Fibroblast of lung (primary cell): ENCODE measurements around the gene STRA6. TPM values are rescaled to one million over a fixed set of nuclear protein-coding genes. Genes with fewer than 3 reads are reported as not detected.

ENCODE experiments used
- DNase-seq, 2 donors: peaks; one replicate each; pipeline versions ENCODE4 v3.0.0 to v3.0.0-alpha.2; 2010; ENCODE audit warnings: low read depth in 2 of 2
- H2AFZ ChIP-seq: 2 replicates; pipeline ENCODE4 v1.5.1; 2012; ENCODE audit warnings: low read length, control low read depth, inconsistent platforms
- H3K27ac ChIP-seq: 2 replicates; pipeline ENCODE4 v1.5.1; 2011; ENCODE audit warnings: low read length, control low read depth; ENCODE audit not compliant: insufficient read depth
- H3K27me3 ChIP-seq: 2 replicates; pipeline ENCODE4 v1.5.1; 2011; ENCODE audit warnings: mild to moderate bottlenecking, low read length; ENCODE audit not compliant: control insufficient read depth, insufficient read depth
- H3K36me3 ChIP-seq: 2 replicates; pipeline ENCODE4 v1.5.1; 2011; ENCODE audit warnings: low read length; ENCODE audit not compliant: control insufficient read depth, insufficient read depth
- H3K4me1 ChIP-seq: 2 replicates; pipeline ENCODE4 v1.5.1; 2011; ENCODE audit warnings: low read length; ENCODE audit not compliant: control insufficient read depth, insufficient read depth; ENCODE audit errors: extremely low read depth
- H3K4me2 ChIP-seq: 2 replicates; pipeline ENCODE4 v1.5.1; 2011; ENCODE audit warnings: low read length, control low read depth; ENCODE audit not compliant: insufficient read depth; ENCODE audit errors: extremely low read depth
- H3K4me3 ChIP-seq, 4 experiments: fragments of 200-600 bp in 1 of 4; sonication (generic) in 1 of 4; replicated peaks in 1 of 4; 2 replicates each; pipeline ENCODE4 v1.5.1; 2011 to 2016; ENCODE audit warnings: low read length in 4 of 4, low read depth in 3 of 4, mild to moderate bottlenecking in 3 of 4, control low read depth in 2 of 4, inconsistent platforms in 1 of 4, mixed read lengths in 1 of 4; ENCODE audit not compliant: insufficient read depth in 1 of 4; ENCODE audit errors: control extremely low read depth in 1 of 4
- H3K79me2 ChIP-seq: 2 replicates; pipeline ENCODE4 v1.5.1; 2012; ENCODE audit warnings: mild to moderate bottlenecking, low read length, inconsistent platforms; ENCODE audit not compliant: control insufficient read depth, insufficient read depth
- H3K9ac ChIP-seq: 2 replicates; pipeline ENCODE4 v1.5.1; 2011; ENCODE audit warnings: mild to moderate bottlenecking, low read length, control low read depth; ENCODE audit not compliant: insufficient read depth
- H3K9me3 ChIP-seq: 2 replicates; pipeline ENCODE4 v1.5.1; 2012; ENCODE audit warnings: low read depth, low read length; ENCODE audit not compliant: control insufficient read depth, insufficient read depth
- H4K20me1 ChIP-seq: 2 replicates; pipeline ENCODE4 v1.5.1; 2011; ENCODE audit warnings: low read length; ENCODE audit not compliant: control insufficient read depth, insufficient read depth; ENCODE audit errors: extremely low read depth
- EZH2 ChIP-seq: IDR thresholded peaks from 2 replicates; pipeline ENCODE4 v1.5.1; 2012; ENCODE audit warnings: low read length, control low read depth, mild to moderate bottlenecking; ENCODE audit errors: missing control alignments
- polyA plus RNA-seq, 2 donors: library from polyadenylated mRNA; depleted of rRNA in 1 of 2; stranded (reverse) in 1 of 2; unstranded in 1 of 2; fragments of >200 nt; gene quantifications; 2 replicates each; pipeline ENCODE4 v1.2.1, GENCODE V29; 2011 to 2012; ENCODE audit warnings: missing spikeins in 1 of 2
- total RNA-seq: library from RNA; depleted of rRNA; stranded (reverse); fragments of >200 nt; gene quantifications from 2 replicates; pipeline ENCODE4 v1.2.1, GENCODE V29; 2014
- TF ChIP-seq, protein P1 (sequence below), 2 donors: IDR thresholded peaks in 1 of 2; conservative IDR thresholded peaks in 1 of 2; 1 replicate in 1 of 2; 2 replicates in 1 of 2; pipeline ENCODE4 v1.5.1; 2011 to 2012; ENCODE audit warnings: low read length in 2 of 2, control low read depth in 1 of 2, inconsistent platforms in 1 of 2, low read depth in 1 of 2, mild to moderate bottlenecking in 1 of 2

The STRA6 gene
- total and polyA plus RNA-seq, 2 donors (not counting 1 experiment from before 2014, with no cell fraction given): 0.17 TPM; not detected in 1

DNA sequence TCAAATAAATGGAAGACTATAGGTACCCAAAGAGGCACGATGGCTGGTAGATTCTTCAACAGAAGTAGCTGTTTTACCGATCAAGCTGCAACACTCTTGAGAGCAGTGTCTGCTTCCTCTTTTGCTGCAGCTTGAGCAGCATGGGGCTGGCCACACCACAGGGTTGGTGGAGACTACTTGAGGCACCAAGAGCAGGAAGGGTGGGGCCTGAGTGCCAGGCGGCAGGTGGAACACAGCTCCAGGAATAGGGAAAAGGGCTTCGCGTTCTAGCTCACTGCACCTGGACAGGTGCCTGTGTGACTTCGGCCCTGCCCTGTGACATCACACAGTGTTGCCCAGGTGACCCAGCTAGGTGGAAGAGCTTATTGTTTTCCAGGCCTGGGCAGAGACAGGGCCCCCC lies 33.4 kb upstream of the STRA6 start, which contains the start of gene CCDC33:
Gene CCDC33, plus strand, starts transcription at position 365 of the 400 bp plus-strand sequence. CDS start 394 bp downstream, outside the sequence.
- Histone ChIP-seq H3K4me3 (no peak within 1 kb of the TSS), H3K36me3 (no peaks in the 10 kb centered on the region), H4K20me1 (no peaks in the 10 kb centered on the region), H3K9me3 (no peaks in the 10 kb centered on the region), H3K27me3 (peaks cover 11% of the 10 kb centered on the region), H2AFZ (no peak within 1 kb of the TSS), H3K4me2 (no peak within 1 kb of the TSS), H3K79me2 (no peaks in the 10 kb centered on the region), H3K4me1 (no peaks in the 10 kb centered on the region), H3K9ac (no peak within 1 kb of the TSS), H3K27ac (no peak within 1 kb of the TSS)
- no peak for TF ChIP-seq EZH2
- TF ChIP-seq, protein P1, sequence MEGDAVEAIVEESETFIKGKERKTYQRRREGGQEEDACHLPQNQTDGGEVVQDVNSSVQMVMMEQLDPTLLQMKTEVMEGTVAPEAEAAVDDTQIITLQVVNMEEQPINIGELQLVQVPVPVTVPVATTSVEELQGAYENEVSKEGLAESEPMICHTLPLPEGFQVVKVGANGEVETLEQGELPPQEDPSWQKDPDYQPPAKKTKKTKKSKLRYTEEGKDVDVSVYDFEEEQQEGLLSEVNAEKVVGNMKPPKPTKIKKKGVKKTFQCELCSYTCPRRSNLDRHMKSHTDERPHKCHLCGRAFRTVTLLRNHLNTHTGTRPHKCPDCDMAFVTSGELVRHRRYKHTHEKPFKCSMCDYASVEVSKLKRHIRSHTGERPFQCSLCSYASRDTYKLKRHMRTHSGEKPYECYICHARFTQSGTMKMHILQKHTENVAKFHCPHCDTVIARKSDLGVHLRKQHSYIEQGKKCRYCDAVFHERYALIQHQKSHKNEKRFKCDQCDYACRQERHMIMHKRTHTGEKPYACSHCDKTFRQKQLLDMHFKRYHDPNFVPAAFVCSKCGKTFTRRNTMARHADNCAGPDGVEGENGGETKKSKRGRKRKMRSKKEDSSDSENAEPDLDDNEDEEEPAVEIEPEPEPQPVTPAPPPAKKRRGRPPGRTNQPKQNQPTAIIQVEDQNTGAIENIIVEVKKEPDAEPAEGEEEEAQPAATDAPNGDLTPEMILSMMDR (conservative IDR thresholded peaks at IDR 0.05 in 1 of 2, IDR thresholded peaks at IDR 0.05 in 1 of 2; ENCODE audit: low read depth in 1 of 2, low read length in 2 of 2): no peak
- DNase-seq: no peak

DNA sequence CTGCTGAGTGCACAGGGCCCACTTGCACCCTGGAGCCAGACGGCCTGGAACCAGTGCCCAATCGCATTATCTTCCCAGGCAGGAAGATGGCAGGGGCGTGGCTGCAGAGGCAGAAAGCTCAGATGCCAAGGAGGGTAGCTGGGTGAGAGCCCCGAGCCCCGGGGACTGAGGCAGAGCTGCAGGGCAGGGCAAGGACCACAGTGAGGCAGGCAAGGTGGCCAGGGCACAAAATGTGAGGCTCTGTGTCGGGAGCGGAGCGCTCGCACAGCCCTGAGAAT lies 31.9 kb upstream of the STRA6 start:
- Histone ChIP-seq H3K4me1 (no peaks in the 10 kb centered on the region), H3K27me3 (peaks cover 11% of the 10 kb centered on the region), H3K4me2 (no peak overlapping the region), H3K27ac (no peak overlapping the region), H3K79me2 (no peaks in the 10 kb centered on the region), H2AFZ (no peak overlapping the region), H3K4me3 (no peak overlapping the region), H3K36me3 (no peaks in the 10 kb centered on the region), H3K9ac (no peak overlapping the region), H4K20me1 (no peaks in the 10 kb centered on the region), H3K9me3 (no peaks in the 10 kb centered on the region)
- no peak for TF ChIP-seq EZH2
- TF ChIP-seq, protein P1 (conservative IDR thresholded peaks at IDR 0.05 in 1 of 2, IDR thresholded peaks at IDR 0.05 in 1 of 2; ENCODE audit: low read depth in 1 of 2, low read length in 2 of 2): no peak
- no peak for DNase-seq

DNA sequence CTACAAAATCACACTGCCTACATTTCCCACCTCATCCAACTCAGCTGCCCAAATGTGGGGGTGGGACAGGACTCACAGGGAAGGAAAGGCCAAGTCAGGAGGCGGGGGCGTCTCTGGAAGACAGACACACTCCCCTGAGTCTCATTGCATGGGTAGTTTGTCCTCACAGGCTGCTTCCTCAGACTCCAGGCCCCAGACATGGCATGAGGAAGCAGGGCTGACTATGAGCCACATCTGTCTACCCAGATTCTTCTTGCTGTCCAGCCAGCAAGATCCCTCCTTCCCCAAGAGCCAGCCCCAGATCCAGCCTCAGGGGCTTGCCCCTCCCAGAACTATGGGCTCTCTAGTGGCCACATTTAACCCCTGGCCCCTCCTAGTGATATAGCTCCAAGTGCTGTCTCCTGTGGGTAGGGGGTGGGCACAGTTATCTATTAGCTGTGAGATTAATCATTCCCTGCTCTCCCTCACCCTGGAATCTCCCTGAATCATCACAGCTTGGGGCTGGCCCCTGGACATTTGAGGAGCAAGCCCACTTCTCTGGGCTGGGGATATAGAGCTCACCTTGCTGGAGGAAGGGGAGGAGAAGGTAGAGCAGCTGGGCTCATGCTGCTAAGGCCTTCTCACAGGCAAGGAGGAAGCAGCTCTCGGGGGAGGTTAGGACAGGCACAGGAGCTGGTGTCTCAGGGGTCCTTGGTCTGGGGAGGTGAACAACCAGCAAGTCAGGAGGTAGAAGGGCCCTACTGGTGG lies 31.4 kb upstream of the STRA6 start:
- H3K4me2 ChIP-seq: no peak overlapping the region
- H3K27me3 ChIP-seq: peaks cover 11% of the 10 kb centered on the region
- H3K9me3 ChIP-seq: no peaks in the 10 kb centered on the region
- H3K4me1 ChIP-seq: no peaks in the 10 kb centered on the region
- no peaks in the 10 kb centered on the region for H4K20me1 ChIP-seq
- H3K27ac ChIP-seq: no peak overlapping the region
- H3K4me3 ChIP-seq: no peak overlapping the region
- no peaks in the 10 kb centered on the region for H3K36me3 ChIP-seq
- H3K79me2 ChIP-seq: no peaks in the 10 kb centered on the region
- no peak overlapping the region for H2AFZ ChIP-seq
- no peak for DNase-seq
- no peak for TF ChIP-seq EZH2
- TF ChIP-seq, protein P1 (conservative IDR thresholded peaks at IDR 0.05 in 1 of 2, IDR thresholded peaks at IDR 0.05 in 1 of 2; ENCODE audit: low read depth in 1 of 2, low read length in 2 of 2): no peak
- no peak overlapping the region for H3K9ac ChIP-seq
